ELF-1 (cell line): ENCODE measurements around the gene HCN1.
"Not testable (repeated sequence)": the region's sequence is repeated elsewhere in the genome, so short reads cannot be mapped to it uniquely, and the experiment has no call there.

Experiments
- DNase-seq: peaks from one replicate; pipeline ENCODE4 v3.0.0-alpha.2; 2016; ENCODE audit warnings: low read depth, low spot score

The HCN1 gene

GRCh38 chr5:45617859-45618416 lies 78.2 kb downstream of the HCN1 start:
- no peak for DNase-seq

DNA sequence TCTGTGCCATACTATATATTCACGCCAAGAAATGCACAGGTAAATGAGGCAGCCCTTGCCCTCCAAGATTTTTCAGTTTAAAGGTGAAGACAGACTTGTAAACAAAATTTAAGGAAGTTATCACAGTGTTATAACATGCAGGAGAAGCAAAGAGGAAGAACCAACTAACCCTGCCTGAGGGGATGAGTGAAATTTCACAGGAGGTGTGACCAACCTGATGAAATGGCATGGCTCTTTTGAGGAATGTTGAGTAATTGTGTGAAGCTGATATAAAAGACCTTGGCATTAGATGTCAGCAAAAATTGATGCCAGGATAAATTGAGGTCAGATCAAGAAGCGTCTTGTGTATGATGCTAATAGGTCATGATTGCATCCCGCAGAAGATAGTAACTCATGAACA lies 86.5 kb downstream of the HCN1 start:
- DNase-seq: no peak

DNA sequence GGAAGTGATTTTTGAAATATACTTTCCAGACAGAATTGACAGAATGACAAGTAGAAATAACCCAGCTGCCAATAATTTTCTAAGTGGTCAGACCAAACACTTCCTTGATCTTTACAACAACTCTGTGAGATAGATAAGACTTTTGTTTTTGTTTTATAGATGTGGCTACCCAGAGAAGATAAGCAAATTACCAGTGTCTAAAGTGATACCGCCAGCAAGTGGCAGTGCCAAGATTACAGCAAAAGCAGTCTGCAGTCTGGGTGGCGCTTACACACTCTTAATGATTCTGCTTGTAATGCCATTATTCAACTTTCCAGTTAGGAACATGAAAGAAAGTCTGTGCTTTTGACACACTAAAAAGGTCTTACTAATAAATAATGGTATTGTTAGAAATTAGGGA lies 92.1 kb downstream of the HCN1 start:
- DNase-seq: no peak

DNA sequence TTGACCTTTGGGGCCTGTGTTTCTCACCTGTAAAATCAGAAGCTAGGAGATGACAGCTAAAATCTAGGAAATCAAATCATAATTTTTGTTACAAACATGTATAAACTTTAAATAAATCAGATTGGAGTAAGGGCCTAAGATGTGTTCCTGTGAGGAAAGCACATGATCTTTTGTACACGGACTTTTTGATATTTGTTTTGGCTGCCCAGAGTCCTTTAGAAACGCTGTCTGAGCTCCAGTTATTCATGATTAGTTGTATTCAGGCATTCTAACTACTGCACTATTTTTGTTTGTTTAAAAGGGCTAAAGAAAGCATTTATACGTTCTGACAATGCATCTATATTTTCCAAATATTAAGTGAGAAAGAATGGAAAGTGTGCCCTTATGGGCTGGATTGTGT lies 94.8 kb downstream of the HCN1 start:
- DNase-seq: no peak

DNA sequence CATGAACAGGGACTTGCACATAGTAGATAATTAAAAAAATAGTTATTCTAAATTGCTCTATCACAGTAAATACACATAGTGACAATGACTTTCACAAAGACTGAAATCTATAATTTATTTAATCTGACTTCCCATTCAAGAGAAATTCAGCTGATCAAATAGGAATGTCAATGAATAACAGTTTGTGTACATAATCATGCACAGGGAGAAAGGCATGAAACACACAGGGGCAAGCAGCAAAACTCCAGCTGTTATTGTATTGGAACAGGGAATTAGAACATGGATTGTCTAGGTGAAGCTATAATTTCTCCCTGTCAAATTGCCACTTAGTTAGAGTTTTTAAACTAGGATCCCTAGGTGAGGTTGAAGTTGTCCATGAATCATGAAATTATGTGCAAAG lies 99.9 kb downstream of the HCN1 start:
- DNase-seq: no peak

DNA sequence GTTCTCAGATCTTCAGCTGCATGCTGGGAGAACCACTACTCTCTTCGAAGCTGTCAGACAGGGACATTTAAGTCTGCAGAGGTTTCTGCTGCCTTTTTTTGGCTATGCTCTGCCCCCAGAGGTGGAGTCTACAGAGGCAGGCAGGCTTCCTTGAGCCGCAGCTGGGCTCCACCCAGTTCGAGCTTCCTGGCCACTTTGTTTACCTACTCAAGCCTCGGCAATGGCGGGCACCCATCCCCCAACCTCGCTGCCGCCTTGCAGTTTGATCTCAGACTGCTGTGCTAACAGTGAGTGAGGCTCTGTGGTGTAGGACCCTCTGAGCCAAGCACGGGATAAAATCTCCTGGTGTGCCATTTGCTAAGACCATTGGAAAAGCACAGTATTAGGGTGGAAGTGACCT lies 110.2 kb downstream of the HCN1 start:
- DNase-seq: not testable (repeated sequence)

GRCh38 chr5:45578270-45578669 lies 117.9 kb downstream of the HCN1 start:
- DNase-seq: no peak

DNA sequence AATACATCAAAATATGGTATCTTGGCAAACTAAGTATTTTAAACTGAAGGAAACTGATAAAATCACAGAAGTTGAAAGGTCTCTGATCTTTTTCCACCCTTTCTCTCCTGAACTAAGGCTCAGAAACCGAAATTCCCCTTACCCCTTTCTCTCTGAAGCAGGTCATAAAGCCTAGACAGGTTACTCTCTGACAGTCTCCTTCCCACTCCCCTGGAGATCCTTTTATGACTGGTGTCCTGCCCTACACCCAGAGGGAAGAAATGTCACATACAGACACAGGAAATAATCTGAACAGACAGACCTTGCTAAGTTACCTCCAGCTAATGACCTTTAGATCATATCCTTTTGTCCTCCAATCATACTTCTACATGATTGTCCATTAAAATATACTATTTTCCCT lies 127.4 kb downstream of the HCN1 start:
- DNase-seq: peak; percentile 3

DNA sequence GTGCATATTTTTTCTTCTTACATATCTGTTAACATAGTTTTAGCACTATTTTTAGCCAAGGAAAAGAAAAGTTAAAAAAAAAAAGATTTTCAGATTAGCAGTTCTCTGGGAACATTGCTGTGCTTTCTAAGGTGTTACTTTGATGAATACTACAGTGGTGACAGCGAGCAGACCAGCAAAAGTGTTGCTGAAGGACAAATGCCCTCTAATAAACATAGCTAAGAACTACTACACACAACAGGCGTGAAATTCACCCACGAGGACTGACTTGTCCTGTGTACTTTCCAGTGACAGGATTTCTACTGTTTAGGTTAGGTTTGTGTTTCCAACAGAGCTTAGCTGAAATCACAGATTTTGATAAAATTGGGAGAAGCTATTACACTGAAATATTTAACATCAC lies 153.8 kb downstream of the HCN1 start:
- no peak for DNase-seq

DNA sequence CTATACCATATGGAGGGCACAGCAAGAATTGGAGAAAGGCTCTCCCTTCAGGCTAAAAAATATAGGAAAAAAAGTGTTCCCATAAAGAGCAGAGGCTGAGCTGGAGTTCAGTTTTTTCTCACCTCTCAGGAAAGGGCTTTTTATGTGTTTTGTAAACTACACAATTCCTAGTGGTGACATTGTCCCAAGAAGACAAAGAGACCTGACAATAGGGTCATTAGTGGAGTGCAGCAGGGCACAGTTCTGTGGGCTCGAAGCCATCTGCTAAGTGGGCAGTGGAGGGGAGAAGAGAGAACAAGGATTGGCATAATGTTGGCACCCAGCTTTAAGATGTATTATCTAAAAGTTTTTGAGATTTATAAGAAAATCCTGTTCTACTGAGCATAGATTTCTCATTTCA lies 162.5 kb downstream of the HCN1 start:
- no peak for DNase-seq

GRCh38 chr5:45532826-45533624 lies 163.2 kb downstream of the HCN1 start:
- peak; percentile 10 for DNase-seq

DNA sequence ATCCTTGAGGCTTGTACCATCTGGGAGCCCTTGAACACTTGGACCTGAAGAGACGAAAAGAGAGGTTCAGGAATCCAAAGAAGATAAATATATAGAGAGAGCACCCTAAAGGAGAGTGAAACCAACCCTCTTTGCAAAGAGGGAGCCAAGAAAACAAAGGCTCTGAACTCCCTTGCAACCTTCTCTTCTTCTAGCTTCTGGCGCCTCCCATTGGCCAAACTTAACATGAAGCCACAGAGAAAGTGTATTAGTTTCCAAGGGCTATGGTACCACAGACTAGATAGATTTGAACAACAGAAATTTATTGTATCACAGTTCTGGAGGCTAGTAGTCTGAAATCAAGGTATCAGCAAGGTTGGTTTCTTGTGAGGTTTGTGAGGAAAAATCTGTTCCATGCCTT lies 175.1 kb downstream of the HCN1 start:
- peak; percentile 58 for DNase-seq

DNA sequence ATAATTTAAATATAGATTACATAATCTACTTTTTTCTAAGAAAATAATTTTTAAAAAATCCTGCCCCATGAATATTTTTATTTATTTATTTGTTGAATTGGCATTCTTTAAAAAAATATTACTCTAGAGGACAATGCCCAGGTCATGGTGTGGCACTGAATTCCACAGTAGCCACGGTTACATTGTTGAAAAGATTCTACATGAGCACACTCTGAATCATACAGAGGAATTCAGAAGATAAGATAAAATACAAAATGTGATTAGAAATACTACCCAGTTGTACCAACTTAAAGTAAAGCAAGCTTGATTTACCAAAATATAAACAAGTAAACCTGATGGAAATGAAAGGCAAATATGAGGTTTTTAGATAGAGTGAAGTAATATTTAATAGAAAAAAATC lies 183.7 kb downstream of the HCN1 start:
- DNase-seq: no peak

DNA sequence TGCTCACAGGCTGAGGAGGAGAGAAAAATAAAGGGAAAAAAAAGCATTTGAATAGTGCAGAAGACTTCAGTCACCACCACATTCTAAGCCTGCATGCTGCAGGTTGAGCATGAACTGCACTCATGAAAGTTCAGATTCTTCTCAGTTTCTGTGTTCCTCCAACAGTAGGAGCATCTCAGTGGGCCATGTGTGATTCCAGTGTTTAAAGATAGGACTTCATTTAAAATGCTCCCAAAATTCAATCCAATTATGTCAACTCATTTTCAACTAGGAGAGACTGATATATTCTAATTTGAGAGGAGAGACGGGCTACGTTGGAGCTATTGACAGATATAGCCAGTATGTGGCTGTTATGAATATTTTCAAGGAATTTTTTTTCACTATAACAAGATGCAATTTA lies 186.8 kb downstream of the HCN1 start:
- DNase-seq: no peak

- no peak for DNase-seq
Measured at GRCh38 chr5:45508135-45508534, 188.0 kb downstream of the HCN1 start.

DNA sequence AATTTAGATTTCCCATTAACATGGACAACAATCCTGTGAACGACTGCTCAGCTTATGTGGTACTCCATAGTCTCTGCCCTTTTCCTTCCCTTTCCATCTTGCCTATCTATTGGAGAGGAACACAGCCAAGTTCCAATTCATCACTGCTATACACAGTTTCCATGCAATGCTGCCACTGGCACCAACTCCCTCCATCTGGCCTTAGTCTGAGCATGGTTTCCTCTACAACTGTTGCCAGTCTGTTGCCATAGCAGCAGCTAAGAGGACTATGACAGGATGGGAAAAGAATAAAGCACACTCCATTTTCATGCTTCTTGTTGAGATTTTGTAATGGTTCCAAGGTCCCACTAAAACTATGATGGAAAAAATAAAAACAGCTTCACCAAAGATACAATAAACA lies 189.0 kb downstream of the HCN1 start:
- DNase-seq: no peak

GRCh38 chr5:45499006-45499405 lies 197.2 kb downstream of the HCN1 start:
- DNase-seq: not testable (repeated sequence)

DNA sequence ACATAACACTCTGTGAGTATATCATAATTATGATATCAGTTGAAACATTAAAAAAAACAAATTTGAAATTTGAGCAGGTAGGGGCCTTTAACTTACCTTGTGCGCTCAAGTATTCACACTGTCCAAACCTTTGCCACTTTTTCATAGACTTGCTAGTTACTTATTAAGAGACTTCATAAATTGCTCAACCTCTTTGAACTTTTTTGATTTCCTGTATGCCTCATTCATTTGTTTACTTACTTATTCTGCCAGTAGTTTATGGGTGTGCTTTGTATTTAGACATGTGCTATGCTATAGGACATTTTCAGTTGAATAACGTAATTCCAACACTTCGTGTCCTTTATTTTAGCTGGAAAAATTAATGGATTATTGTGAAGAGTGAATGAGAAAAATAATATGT lies 204.8 kb downstream of the HCN1 start:
- DNase-seq: no peak

GRCh38 chr5:45484781-45485180 lies 211.4 kb downstream of the HCN1 start:
- no peak for DNase-seq

DNA sequence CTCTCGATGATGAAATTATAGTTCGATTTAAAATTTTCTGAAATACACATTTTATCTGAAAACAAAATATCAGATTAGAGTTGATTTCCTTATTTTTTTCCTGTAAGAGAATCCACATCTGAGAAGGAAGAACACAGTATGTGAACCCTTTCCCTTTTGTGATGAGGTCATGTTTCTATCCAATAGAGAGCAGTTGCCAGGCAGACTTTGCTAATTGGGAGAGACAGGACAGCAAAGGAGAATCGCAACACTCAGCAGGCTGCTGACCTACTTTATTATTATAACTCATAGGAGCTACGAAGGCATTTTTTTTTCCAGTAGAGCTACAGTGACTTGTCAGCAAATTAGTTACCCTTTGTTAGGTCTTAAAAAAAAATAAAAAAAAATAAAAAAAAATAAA lies 242.1 kb downstream of the HCN1 start:
- DNase-seq: no peak

DNA sequence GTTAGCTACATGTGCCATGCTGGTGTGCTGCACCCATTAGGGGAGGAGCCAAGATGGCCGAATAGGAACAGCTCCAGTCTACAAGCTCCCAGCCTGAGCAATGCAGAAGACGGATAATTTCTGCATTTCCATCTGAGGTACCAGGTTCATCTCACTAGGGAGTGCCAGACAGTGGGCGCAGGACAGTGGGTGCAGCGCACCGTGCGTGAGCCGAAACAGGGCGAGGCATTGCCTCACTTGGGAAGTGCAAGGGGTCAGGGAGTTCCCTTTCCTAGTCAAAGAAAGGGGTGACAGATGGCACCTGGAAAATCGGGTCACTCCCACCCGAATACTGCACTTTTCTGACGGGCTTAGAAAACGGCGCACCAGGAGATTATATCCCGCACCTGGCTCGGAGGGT lies 251.3 kb downstream of the HCN1 start:
- not testable (repeated sequence) for DNase-seq

- no peak for DNase-seq
Measured at GRCh38 chr5:45440466-45440865, 255.7 kb downstream of the HCN1 start.

GRCh38 chr5:45437752-45438151 lies 258.4 kb downstream of the HCN1 start:
- no peak for DNase-seq
